Measurements from ENCODE around the gene OCA2.

GRCh38 chr15:27744641-27745040 is 354.5 kb downstream of the OCA2 start:
- TF ChIP-seq CTCF (conservative IDR thresholded peaks at IDR 0.05; ENCODE audit: low read length) (no peak), EZH2phosphoT487 (IDR thresholded peaks at IDR 0.05; ENCODE audit: borderline replicate concordance) (no peak)

All from Loucy (cell line).